HepG2 (cell line): Measurements from ENCODE around the gene CLIC4. TPM values are rescaled to one million over a fixed set of nuclear protein-coding genes. Genes with fewer than 3 reads are reported as not detected.

Source experiments
- ATF4 ChIP-seq, 2 experiments: fragments of 450-650 bp in 1 of 2; sonication (generic) in 1 of 2; formaldehyde crosslinking; IDR thresholded peaks; 2 replicates each; pipeline versions ENCODE4 v1.5.0 to v1.8.0; 2020 to 2022; ENCODE audit warnings: mild to moderate bottlenecking in 1 of 2, missing genetic modification reagents in 1 of 2
- ATF6 ChIP-seq: sonication (generic); formaldehyde crosslinking; conservative IDR thresholded peaks from 2 replicates; pipeline ENCODE4 v1.4.0; 2020; ENCODE audit warnings: missing genetic modification reagents
- DBP ChIP-seq: sonication (generic); formaldehyde crosslinking; IDR thresholded peaks from 2 replicates; pipeline ENCODE4 v1.4.0; 2020; ENCODE audit warnings: missing genetic modification reagents; ENCODE audit errors: not compliant biosample characterization
- ETV5 ChIP-seq: IDR thresholded peaks from 2 replicates; pipeline ENCODE4 v1.6.1; 2018; ENCODE audit warnings: missing biosample characterization, missing genetic modification reagents, inconsistent platforms, borderline replicate concordance
- HMG20A ChIP-seq: IDR thresholded peaks from 2 replicates; pipeline ENCODE4 v1.6.1; 2016; ENCODE audit warnings: borderline replicate concordance
- HNF4A ChIP-seq: sonication (generic); formaldehyde crosslinking; IDR thresholded peaks from 2 replicates; pipeline ENCODE4 v1.4.0; 2020; ENCODE audit warnings: missing genetic modification reagents
- PAXIP1 ChIP-seq: sonication (generic); formaldehyde crosslinking; conservative IDR thresholded peaks from 2 replicates; pipeline ENCODE4 v1.4.0; 2020; ENCODE audit warnings: mild to moderate bottlenecking, missing genetic modification reagents, moderate library complexity
- PHF8 ChIP-seq: sonication (generic); formaldehyde crosslinking; IDR thresholded peaks from 2 replicates; pipeline ENCODE4 v1.5.0; 2020; ENCODE audit warnings: missing genetic modification reagents
- RARA ChIP-seq: IDR thresholded peaks from 2 replicates; pipeline ENCODE4 v1.6.1; 2016; ENCODE audit warnings: missing genetic modification reagents, missing compliant biosample characterization
- SATB2 ChIP-seq: sonication (generic); formaldehyde crosslinking; IDR thresholded peaks from 2 replicates; pipeline ENCODE4 v1.5.0; 2020; ENCODE audit warnings: missing genetic modification reagents
- SNAPC5 ChIP-seq: sonication (generic); formaldehyde crosslinking; IDR thresholded peaks from 2 replicates; pipeline ENCODE4 v1.8.1; 2023; ENCODE audit warnings: mild to moderate bottlenecking, missing genetic modification reagents, borderline replicate concordance
- THAP9 ChIP-seq: sonication (generic); formaldehyde crosslinking; IDR thresholded peaks from 2 replicates; pipeline ENCODE4; 2020; ENCODE audit warnings: missing genetic modification reagents, mild to moderate bottlenecking, borderline replicate concordance
- U2AF1 ChIP-seq: fragments of 200-400 bp; formaldehyde crosslinking; optimal IDR thresholded peaks from 2 replicates; pipeline ENCODE3; 2017; ENCODE audit warnings: mild to moderate bottlenecking, low read depth, low read length
- ZFYVE20 ChIP-seq: sonication (generic); formaldehyde crosslinking; IDR thresholded peaks from 2 replicates; pipeline ENCODE4 v1.8.0; 2023; ENCODE audit warnings: low read depth, mild to moderate bottlenecking, moderate library complexity, missing genetic modification reagents, borderline replicate concordance
- ZNF12 ChIP-seq: sonication (generic); formaldehyde crosslinking; IDR thresholded peaks from 2 replicates; pipeline ENCODE4 v1.5.0; 2020; ENCODE audit warnings: missing genetic modification reagents
- ZNF138 ChIP-seq: sonication (generic); formaldehyde crosslinking; IDR thresholded peaks from 2 replicates; pipeline ENCODE4 v1.5.0; 2020; ENCODE audit warnings: mild to moderate bottlenecking, low read depth, missing genetic modification reagents
- ZNF34 ChIP-seq: sonication (generic); formaldehyde crosslinking; IDR thresholded peaks from 2 replicates; pipeline ENCODE4 v1.4.0; 2020; ENCODE audit warnings: mild to moderate bottlenecking, missing genetic modification reagents, borderline replicate concordance
- ZNF350 ChIP-seq: sonication (generic); formaldehyde crosslinking; IDR thresholded peaks from 2 replicates; pipeline ENCODE4 v1.4.0; 2020; ENCODE audit warnings: mild to moderate bottlenecking, low read depth, missing genetic modification reagents, borderline replicate concordance
- ZNF451 ChIP-seq: sonication (generic); formaldehyde crosslinking; IDR thresholded peaks from 2 replicates; pipeline ENCODE4 v1.5.0; 2020; ENCODE audit warnings: mild to moderate bottlenecking, missing genetic modification reagents
- ZNF766 ChIP-seq: sonication (generic); formaldehyde crosslinking; IDR thresholded peaks from 2 replicates; pipeline ENCODE4 v1.5.0; 2020; ENCODE audit warnings: missing genetic modification reagents, borderline replicate concordance
- polyA plus RNA-seq, 8 experiments: library from polyadenylated mRNA; depleted of rRNA in 3 of 8; stranded (reverse) in 7 of 8; unstranded in 1 of 8; fragments of >200 nt; fragmentation: Illumina TruSeq in 4 of 8; extraction: Trizol in 4 of 8; gene quantifications; 2 replicates each; pipeline versions ENCODE4 v1.2.1 to v1.2.3, GENCODE V29; 2011 to 2016; ENCODE audit warnings: low read depth in 4 of 8, missing spikeins in 1 of 8, mixed read lengths in 1 of 8; ENCODE audit not compliant: insufficient read depth in 1 of 8
- total RNA-seq, 5 experiments: library from RNA; depleted of rRNA; stranded (reverse); fragments of >200 nt; fragmentation: Illumina TruSeq; extraction: Trizol; gene quantifications; 2 replicates each; pipeline ENCODE4 v1.2.3, GENCODE V29; 2016; ENCODE audit warnings: low read depth in 1 of 5

Gene CLIC4
- total and polyA plus RNA-seq, 2 of the 13 experiments (the other 11 are each of a cell fraction or from before 2014, with no cell fraction given) = 23.3 to 77.4 TPM

- TF ChIP-seq ZNF138 (CRISPR knock-in tag) (no peak), ZNF766 (CRISPR knock-in tag) (no peak), ZNF350 (CRISPR knock-in tag) (no peak), ETV5 (CRISPR knock-in tag) (peak; percentile 94), RARA (CRISPR knock-in tag) (peak; percentile 83), THAP9 (no peak), HNF4A (CRISPR knock-in tag) (no peak), U2AF1 (no peak), ZNF34 (CRISPR knock-in tag) (no peak), SATB2 (CRISPR knock-in tag) (no peak), PHF8 (no peak), HMG20A (CRISPR knock-in tag) (no peak), ZFYVE20 (CRISPR knock-in tag) (no peak), ATF6 (CRISPR knock-in tag) (no peak), ATF4 (CRISPR knock-in tag; IDR thresholded peaks at IDR 0.05) (no peak), ZNF451 (CRISPR knock-in tag) (no peak), DBP (CRISPR knock-in tag) (no peak), PAXIP1 (CRISPR knock-in tag) (no peak), SNAPC5 (CRISPR knock-in tag) (no peak), ZNF12 (CRISPR knock-in tag) (no peak)
Observed at GRCh38 chr1:24720152-24720551, 25.1 kb upstream of the CLIC4 start (continued).
